ENCODE results near the gene PLA2G5. TPM values are rescaled to one million over a fixed set of nuclear protein-coding genes. Genes with fewer than 3 reads are reported as not detected.

Gene PLA2G5
- total and polyA plus RNA-seq, 2 of the 4 experiments (the other 2 are of a cell fraction) = not detected

DNA sequence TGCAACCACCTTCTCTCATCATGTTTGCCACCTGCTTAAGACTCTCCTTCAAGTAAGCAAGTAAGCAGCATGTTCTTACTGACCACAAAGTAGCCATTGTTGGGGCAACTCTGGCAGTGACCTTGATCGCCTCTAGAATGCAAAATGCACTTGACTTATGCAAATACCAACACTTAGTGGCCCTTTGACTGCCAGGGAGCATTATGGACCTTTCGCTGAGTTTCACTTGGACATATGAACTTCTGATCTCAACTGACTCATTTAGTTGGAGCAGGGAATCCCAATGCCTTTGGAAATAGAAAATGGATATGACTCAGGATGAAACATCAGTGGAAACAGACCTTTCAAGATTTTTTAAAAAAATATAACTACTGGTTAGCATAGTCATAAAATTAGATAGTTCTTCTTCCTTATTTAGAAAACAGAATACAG, 6.1 kb upstream of the PLA2G5 start:
- no CpG with 5 or more reads among the region's 2 CpGs for WGBS, 2 experiments (ENCODE audit: extremely low coverage in 2 of 2, insufficient read length in 1 of 2)
- DNase-seq (peak; percentile 87), ATAC-seq (ENCODE audit: low read depth) (peak; percentile 84)

More for the DNA sequence above, 6.1 kb upstream of the PLA2G5 start:
- Histone ChIP-seq H2AK9ac (replicated peaks; ENCODE audit: low read depth, low read length, poor library complexity) (no peak overlapping the region), H3K4me3 (ENCODE audit: insufficient read depth, low read depth, low read length) (no peak overlapping the region), H2AFZ (replicated peaks; ENCODE audit: low read length, poor library complexity) (no peak overlapping the region), H2AK5ac (ENCODE audit: low read depth, low read length) (no peak overlapping the region), H3K4me1 (ENCODE audit: control insufficient read depth, insufficient read depth, low read length) (no peaks in the 10 kb centered on the region), H3K14ac (replicated peaks; ENCODE audit: low read depth, low read length) (no peak overlapping the region), H2BK120ac (ENCODE audit: low read depth, low read length) (no peak overlapping the region), H3K18ac (ENCODE audit: low read depth, low read length) (no peak overlapping the region), H3K9me3 (ENCODE audit: control insufficient read depth, insufficient read depth, low read length) (no peaks in the 10 kb centered on the region), H4K91ac (ENCODE audit: insufficient read depth, low read depth, low read length) (no peak overlapping the region), H2BK15ac (ENCODE audit: low read depth, low read length) (no peak overlapping the region), H3K9ac (ENCODE audit: low read depth, low read length) (no peak overlapping the region), H4K5ac (ENCODE audit: low read depth, low read length) (no peak overlapping the region), H3K4me2 (ENCODE audit: low read depth, low read length) (no peak overlapping the region), H3K27me3 (ENCODE audit: control insufficient read depth, insufficient read depth, low read length) (no peaks in the 10 kb centered on the region), H3K27ac (ENCODE audit: insufficient read depth, low read length) (no peak overlapping the region), H4K8ac (ENCODE audit: low read depth in 2 of 2, low read length in 2 of 2) (no peak overlapping the region), H2BK20ac (ENCODE audit: low read depth, low read length) (no peak overlapping the region), H3K4ac (ENCODE audit: low read depth, low read length) (no peak overlapping the region), H3K79me1 (ENCODE audit: low read depth in 1 of 2, low read length in 2 of 2) (no peaks in the 10 kb centered on the region), H3K36me3 (ENCODE audit: control insufficient read depth, insufficient read depth, low read length) (no peaks in the 10 kb centered on the region), H4K20me1 (ENCODE audit: insufficient read depth, low read length) (no peaks in the 10 kb centered on the region), H3K9me1 (ENCODE audit: insufficient read depth, low read length) (0 out of 2 replicates have a peak, but pooled peaks cover 2% of the 10 kb centered on the region), H2BK5ac (ENCODE audit: low read depth, low read length, poor library complexity, severe bottlenecking) (no peak overlapping the region), H3K56ac (ENCODE audit: extremely low read depth, insufficient read depth, low read length) (no peak overlapping the region), H3K23ac (ENCODE audit: low read depth, low read length) (no peak overlapping the region)
- ChIA-PET CTCF (no interaction called here), POLR2A (ENCODE audit: unreplicated experiment) (no interaction called here)
- intact Hi-C loops (cut with micrococcal nuclease) = no loop called here
- TF ChIP-seq BHLHE40 (IDR thresholded peaks at IDR 0.05; ENCODE audit: low read depth, low read length) = no peak
- no peak for TF ChIP-seq POLR2A (IDR thresholded peaks at IDR 0.05; ENCODE audit: low read depth, low read length)
- TF ChIP-seq FOS (IDR thresholded peaks at IDR 0.05; ENCODE audit: low read depth, low read length) = peak; percentile 49; the same call in 1 of the 2 replicates
- in situ Hi-C loops (cut with MboI; ENCODE audit: low sequenced_read_pairs) = no loop called here
- no TSS peak for BruUV-seq (replicated peaks)
- dilution Hi-C loops (cut with HindIII; ENCODE audit: low sequenced_read_pairs, unreplicated experiment) = no loop called here

Measured in IMR-90 (cell line).